Left hindlimb (tissue), 1 donor: Measurements from ENCODE around the gene ACOT9.
A peak's percentile ranks its signal among the peaks of the same experiment; 100 is the strongest.
"Not testable (repeated sequence)": the region's sequence is repeated elsewhere in the genome, so short reads cannot be mapped to it uniquely, and the experiment has no call there.

ENCODE experiments used
- DNase-seq: peaks from one replicate; pipeline ENCODE4 v3.0.0-alpha.2; 2018

The ACOT9 gene

GRCh38 chrX:23765449-23765848 lies 22.4 kb upstream of the ACOT9 start:
- DNase-seq, result no peak

DNA sequence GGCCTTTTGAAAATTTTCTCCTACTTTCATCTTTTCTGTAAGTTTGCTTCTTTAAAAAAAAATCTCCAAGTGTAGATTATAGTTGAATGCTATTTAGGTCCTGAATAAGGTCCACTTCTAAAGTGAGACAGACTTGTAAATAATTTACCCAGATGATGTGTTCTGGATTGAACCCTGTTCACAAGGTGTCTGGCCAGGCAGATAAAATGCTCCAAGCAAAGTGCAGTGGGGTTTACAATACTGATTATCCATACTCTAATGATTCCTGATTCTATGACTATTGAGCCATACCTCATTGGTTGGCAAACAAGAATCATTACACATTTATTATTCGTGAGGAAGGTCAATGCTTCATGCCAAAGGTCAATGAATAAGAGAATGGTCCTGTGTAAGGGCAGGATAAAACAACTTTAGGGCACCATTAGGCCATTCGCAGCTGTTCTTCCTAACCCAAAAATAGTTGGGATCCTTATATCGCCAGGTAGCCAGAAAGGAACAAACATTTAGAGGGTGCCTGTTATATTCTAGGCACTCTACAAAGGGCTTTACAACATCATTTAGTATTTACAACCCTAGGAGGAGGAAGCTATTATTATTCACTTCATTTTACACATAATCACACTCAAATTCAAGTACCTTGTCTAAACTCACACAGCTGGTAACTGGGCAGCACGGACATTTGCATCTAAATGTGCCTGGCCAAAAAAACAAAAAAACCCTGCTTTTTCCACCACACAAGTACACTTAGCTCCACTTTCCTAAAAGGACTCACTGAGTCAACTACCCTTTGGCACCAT lies 21.3 kb upstream of the ACOT9 start:
- no peak for DNase-seq

DNA sequence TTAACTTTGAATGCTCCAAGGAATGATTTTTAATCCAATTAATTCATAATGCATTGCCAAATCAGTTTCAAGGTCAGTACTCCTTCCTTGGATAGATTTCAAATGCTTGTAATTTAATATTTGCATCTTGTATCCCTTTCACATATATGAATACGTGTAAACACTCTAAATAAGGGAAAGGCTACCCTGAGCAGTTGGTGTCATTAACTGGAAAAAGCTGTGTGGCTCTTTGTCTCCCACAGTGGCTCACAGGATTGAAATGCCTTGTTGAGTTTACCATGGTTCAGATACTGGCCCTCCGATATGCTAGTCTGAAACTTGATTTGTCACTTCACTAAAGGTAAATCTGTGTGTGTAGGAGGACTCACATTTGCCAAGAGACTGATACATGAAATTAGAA lies 16.7 kb upstream of the ACOT9 start:
- DNase-seq, result no peak

GRCh38 chrX:23756165-23756564 lies 13.1 kb upstream of the ACOT9 start:
- no peak for DNase-seq

DNA sequence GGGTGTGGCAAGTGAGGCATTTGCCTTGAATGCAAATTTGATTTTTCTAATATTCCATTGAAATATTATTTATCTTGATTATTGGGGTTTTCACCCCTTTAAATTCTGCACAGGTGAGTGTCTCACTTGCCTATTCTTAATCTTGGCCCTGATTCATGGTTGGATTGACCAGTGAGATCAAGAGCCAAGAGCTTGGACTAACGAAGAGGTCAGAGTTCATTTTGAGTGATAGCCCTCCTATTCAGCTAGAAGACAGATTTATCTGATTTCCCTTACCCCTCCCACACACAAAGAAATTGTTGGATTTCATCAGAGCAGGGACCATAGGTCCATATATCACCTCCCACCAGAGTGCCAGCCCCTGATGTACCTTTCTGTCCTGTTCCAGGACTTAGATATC lies 11.6 kb upstream of the ACOT9 start:
- no peak for DNase-seq

DNA sequence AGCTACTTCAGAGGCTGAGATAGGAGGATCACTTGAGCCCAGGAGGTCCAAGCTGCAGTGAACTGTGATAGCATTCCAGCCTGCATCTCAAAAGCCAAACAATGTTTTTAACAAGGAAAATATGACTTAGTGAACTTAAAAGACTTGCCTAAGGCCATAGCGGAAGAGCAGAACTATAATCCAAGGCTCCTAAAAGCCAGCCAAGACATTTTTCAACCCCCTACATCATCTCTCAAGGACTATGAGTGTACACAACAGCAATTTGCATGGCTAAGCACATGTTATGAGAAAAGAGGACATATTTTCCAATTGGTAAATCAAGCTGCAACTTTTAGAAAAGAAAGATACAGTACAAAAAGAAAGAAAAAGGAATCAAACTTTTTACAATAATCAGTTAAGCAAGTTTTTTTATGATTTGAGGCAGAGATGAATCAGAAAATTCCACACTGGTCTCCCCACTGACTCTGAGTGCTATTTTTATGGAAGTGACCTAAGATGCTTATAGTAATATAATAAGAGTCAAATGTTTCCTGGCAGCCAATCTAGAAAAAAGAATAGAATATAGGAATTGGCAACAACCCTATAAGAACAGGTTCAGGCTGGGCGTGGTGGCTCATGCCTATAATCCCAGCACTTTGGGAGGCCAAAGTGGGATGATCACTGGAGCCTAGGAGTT lies 9.8 kb upstream of the ACOT9 start:
- DNase-seq, result no peak

DNA sequence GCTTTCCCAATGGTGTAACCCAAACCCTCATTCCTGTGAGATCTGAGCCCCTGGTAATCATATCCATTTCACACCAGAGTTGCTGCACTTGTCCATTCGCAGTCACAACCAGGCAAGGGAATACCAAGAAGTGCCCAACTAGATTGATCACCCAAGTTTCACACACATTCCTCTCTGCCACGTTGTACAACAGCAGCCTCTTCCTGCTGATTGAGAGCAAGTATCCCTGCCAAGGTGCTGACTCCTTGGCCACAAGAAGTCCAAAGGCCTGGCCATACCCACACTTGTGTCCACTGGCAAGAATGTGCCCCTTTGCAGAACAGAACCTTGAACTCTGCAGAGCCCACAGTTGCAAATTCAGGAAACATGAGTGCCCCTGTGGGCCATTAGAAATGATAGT lies 6.5 kb upstream of the ACOT9 start:
- DNase-seq, result no peak

DNA sequence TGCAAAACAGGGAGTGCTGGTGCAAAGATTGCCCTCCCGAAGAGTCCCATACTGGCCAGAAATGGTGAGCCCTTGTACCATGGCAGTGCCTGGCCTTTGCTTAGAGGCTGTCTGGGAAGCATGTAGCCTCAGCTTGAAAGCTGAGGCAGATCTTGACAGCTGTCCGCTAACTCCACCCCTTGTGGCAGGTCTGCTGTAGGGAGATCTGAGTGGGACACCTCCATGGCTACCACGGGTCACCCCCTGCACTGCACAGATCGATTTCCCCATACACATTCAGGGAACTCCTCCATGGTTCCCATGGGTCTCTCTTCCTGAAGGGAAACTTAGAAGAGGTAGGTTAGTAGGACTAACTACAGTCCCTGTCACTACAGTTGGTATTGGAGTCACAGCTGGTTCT lies 6.1 kb upstream of the ACOT9 start:
- no peak for DNase-seq

GRCh38 chrX:23745786-23746185 lies 2.7 kb upstream of the ACOT9 start:
- no peak for DNase-seq

GRCh38 chrX:23743623-23743971 lies 521 bp upstream of the ACOT9 start:
- not testable (repeated sequence) for DNase-seq

DNA sequence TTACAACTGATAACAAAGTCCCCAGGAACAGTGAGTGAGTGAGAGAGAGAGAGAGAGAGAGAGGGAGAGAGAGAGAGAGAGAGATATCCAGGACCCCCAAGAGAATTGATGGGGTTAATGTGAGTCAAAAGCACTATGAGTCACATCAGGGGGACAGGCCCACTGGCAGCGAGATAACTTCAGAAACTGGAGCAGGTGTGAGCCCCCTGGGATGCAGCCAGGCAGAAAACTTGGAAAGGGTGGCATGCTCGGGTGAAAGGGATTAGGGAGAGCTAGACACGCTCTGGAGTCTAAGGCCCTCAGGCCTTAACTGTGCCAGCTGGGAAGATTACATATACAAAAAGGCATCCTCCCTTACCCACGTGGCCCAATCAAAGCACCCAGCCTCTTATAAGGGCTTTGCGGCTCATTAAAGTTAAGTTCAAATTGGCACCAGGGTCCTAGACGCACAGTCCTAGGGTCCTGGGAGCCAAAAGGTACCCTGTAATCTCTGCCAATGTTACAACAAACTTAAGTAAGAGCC lies 841 bp downstream of the ACOT9 start:
- peak; percentile 69 for DNase-seq

- DNase-seq, result no peak
Observed at GRCh38 chrX:23737413-23737812, 5.7 kb downstream of the ACOT9 start.

- DNase-seq, result no peak
Observed at GRCh38 chrX:23736030-23736429, 7.0 kb downstream of the ACOT9 start.

DNA sequence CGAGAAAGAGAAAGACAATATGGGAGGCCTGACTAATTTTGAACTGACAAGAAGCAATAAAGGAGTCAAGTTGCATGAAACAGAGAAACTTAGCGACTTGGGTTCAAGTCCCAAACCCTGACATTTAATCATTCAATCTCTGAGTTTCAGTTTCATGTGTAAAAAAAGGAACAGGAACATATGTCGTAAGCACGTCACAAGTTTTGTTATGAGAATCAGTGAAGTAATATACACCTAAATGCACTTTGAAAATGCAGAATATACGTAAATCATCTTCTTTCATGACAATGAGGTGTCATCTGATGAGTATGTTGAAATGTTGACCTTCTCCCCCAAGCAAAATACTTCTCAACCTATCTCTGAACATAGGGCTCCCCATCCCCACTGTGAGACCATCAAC lies 10.4 kb downstream of the ACOT9 start:
- DNase-seq, result no peak

- DNase-seq, result no peak
Observed at GRCh38 chrX:23731951-23732350, 11.1 kb downstream of the ACOT9 start.

GRCh38 chrX:23729214-23729613 lies 13.9 kb downstream of the ACOT9 start:
- DNase-seq, result no peak

DNA sequence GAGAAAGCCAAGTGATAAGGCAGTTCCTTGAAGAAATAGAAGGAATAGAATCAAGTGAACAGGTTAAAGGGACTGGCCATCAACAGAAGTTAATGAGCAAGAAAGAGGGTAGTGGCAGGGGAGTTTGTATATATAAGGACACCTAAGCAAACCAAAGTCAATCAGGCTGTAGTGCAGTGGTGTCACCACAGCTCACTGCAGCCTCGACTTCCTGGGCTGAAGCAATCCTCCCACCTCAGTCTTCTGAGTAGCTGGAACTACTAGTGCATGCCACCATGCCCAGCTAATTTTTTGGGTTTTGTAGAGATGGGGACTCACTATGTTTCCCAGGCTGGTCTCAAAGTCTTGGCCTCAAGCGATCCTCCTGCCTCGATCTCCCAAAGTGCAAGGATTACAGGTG lies 15.9 kb downstream of the ACOT9 start:
- DNase-seq, result no peak

DNA sequence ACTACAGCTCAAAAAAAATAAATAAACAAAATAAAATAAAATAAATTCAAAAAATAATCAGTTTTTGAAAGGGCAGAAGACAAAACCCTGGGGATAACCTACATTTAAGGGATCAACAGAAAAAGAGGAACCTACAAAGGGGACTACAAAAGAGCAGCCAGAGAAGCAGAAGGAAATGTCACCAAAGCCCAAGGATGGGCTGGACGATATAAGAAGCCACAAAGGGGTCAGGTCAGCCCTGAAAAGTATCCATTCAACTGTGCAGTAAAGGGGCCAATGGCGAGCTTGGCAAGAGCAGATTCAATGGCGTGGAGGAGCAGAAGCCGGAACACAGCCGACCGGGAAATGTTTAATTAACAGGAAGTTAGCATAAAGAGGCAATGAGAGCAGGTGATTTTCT lies 16.9 kb downstream of the ACOT9 start:
- DNase-seq, result no peak

DNA sequence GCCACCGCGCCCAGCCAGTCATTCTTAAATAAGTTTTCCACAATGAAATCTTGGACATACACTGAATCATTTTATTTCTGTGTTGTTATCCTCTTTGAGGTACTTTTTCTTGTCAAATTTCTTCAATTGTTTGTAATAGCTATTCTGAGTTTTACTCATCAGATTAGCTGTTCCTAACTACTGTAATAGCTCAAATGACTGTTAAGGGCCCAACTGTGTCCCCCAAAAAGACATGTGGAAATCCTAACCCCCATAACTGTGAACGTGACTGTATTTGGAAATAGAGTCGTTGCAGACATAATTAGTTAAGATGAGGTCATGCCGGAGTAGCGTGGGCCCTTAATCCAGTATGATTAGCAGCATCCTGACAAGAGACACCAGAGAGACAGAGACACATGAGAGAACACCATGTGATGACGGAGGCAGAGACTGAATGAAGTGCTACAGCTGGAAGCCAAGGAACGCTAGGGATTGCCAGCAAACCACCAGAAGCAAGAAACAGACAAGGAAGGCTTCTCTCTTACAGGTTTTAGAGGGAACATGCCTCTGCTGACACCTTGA lies 22.9 kb downstream of the ACOT9 start:
- no peak for DNase-seq

DNA sequence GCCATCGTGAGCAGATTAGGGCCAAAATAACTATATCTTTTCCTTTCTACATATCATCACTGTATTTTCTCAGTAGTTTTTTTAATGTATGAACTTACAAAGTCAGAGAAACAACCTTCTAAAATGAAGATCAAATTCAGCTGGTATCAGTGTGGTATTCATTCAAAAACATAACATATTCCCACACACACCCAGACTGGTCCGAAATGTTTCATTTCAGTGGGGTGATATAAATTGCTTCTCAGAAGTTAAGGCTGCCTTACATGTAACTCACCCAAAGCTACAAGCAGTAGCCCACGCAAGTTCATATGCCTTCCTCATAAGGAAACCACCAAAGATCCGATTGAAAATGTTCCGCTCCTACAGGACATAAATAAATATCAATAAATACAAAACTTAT lies 37.8 kb downstream of the ACOT9 start:
- no peak for DNase-seq

GRCh38 chrX:23704673-23705206 lies 38.3 kb downstream of the ACOT9 start:
- DNase-seq, result no peak

- no peak for DNase-seq
Observed at GRCh38 chrX:23699636-23700194, 43.4 kb downstream of the ACOT9 start.

DNA sequence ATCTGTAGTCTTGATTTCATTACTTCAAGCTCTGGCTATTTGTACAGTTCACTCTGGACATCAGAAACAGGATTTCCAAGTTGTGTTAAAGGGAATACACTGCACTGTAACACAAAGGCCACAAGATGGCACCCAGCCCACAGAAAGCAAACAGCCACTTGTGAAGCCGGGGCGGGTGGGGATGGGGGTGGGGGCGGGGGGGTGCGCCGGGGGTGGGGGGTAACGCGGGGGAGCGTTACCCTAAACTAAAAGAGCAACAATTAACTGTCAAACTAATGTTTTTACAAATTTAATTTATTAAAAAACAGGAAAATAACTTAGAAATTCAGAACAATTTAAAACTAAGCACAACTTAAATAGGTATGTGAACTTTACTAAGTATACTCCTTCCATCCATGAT lies 48.5 kb downstream of the ACOT9 start:
- DNase-seq, result peak; percentile 43

DNA sequence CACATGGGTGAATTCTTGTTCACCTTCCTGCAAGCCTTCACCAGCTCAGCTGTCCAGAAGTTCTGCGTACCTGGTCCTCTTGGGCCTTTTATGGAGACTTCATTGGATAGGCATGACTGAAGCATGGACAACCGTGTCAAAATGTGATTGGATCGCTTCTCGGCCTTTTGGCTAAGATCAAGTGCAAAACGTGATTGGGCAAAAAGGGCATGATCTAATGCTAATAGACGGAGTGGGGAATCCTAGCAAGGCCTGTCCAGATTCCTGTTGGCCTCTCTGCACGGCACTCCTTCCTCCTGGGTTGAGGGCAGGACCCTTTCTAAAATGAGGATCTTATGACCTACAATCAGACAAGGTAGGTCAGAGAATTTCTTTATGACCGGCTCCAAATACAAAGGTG lies 50.9 kb downstream of the ACOT9 start:
- no peak for DNase-seq
